WTC11 (cell line): ENCODE results near the gene GGN. TPM values are rescaled to one million over a fixed set of nuclear protein-coding genes. Genes with fewer than 3 reads are reported as not detected.

Experiments used
- ARID4B ChIP-seq: sonication (generic); formaldehyde crosslinking; IDR thresholded peaks from 2 replicates; pipeline ENCODE4 v1.8.0; 2023; ENCODE audit warnings: missing genetic modification reagents, mild to moderate bottlenecking, borderline replicate concordance
- ATF2 ChIP-seq: sonication (generic); formaldehyde crosslinking; IDR thresholded peaks from 2 replicates; pipeline ENCODE4 v1.8.1; 2022; ENCODE audit warnings: low read depth, missing genetic modification reagents, borderline replicate concordance
- ESRRA ChIP-seq: sonication (generic); formaldehyde crosslinking; IDR thresholded peaks from 2 replicates; pipeline ENCODE4 v1.8.1; 2022; ENCODE audit warnings: mild to moderate bottlenecking, missing genetic modification reagents, borderline replicate concordance
- FOXP1 ChIP-seq: sonication (generic); formaldehyde crosslinking; IDR thresholded peaks from 2 replicates; pipeline ENCODE4 v1.8.0; 2022; ENCODE audit warnings: missing genetic modification reagents, mild to moderate bottlenecking, moderate library complexity, borderline replicate concordance
- FOXP4 ChIP-seq: sonication (generic); formaldehyde crosslinking; IDR thresholded peaks from 2 replicates; pipeline ENCODE4 v1.8.0; 2022; ENCODE audit warnings: mild to moderate bottlenecking, missing genetic modification reagents
- MLX ChIP-seq: sonication (generic); formaldehyde crosslinking; IDR thresholded peaks from 2 replicates; pipeline ENCODE4 v1.8.1; 2023; ENCODE audit warnings: mild to moderate bottlenecking, missing genetic modification reagents, moderate library complexity
- MYBL2 ChIP-seq: sonication (generic); formaldehyde crosslinking; IDR thresholded peaks from 2 replicates; pipeline ENCODE4 v1.8.1; 2023; ENCODE audit warnings: mild to moderate bottlenecking, moderate library complexity, missing genetic modification reagents
- NFE2L1 ChIP-seq: sonication (generic); formaldehyde crosslinking; IDR thresholded peaks from 2 replicates; pipeline ENCODE4 v1.8.1; 2023; ENCODE audit warnings: missing genetic modification reagents
- NFYB ChIP-seq: sonication (generic); formaldehyde crosslinking; conservative IDR thresholded peaks from 2 replicates; pipeline ENCODE4 v1.8.0; 2022; ENCODE audit warnings: low read depth, missing genetic modification reagents
- TEAD4 ChIP-seq: sonication (generic); formaldehyde crosslinking; IDR thresholded peaks from 2 replicates; pipeline ENCODE4 v1.8.0; 2022; ENCODE audit warnings: mild to moderate bottlenecking, missing genetic modification reagents
- USF1 ChIP-seq: sonication (generic); formaldehyde crosslinking; IDR thresholded peaks from 2 replicates; pipeline ENCODE4 v1.8.0; 2022; ENCODE audit warnings: mild to moderate bottlenecking, missing genetic modification reagents
- USF2 ChIP-seq: sonication (generic); formaldehyde crosslinking; IDR thresholded peaks from 2 replicates; pipeline ENCODE4 v1.8.1; 2023; ENCODE audit warnings: mild to moderate bottlenecking, missing genetic modification reagents, moderate library complexity
- ZBTB21 ChIP-seq: sonication (generic); formaldehyde crosslinking; IDR thresholded peaks from 2 replicates; pipeline ENCODE4 v1.8.1; 2023; ENCODE audit warnings: mild to moderate bottlenecking, missing genetic modification reagents, borderline replicate concordance
- ZNF396 ChIP-seq: fragments of 250-450 bp; sonication (Bioruptor Pico); IDR thresholded peaks from 2 replicates; pipeline ENCODE4 v1.8.0; 2021; ENCODE audit warnings: mild to moderate bottlenecking, moderate library complexity, borderline replicate concordance
- ZNF416 ChIP-seq: fragments of 250-450 bp; sonication (Bioruptor Pico); IDR thresholded peaks from 2 replicates; pipeline ENCODE4 v1.9.0; 2021; ENCODE audit warnings: mild to moderate bottlenecking, inconsistent platforms
- ZNF423 ChIP-seq: fragments of 250-450 bp; sonication (Bioruptor Pico); IDR thresholded peaks from 2 replicates; pipeline ENCODE4 v2.1.2; 2022; ENCODE audit warnings: mild to moderate bottlenecking, moderate library complexity
- ZNF425 ChIP-seq: fragments of 250-450 bp; sonication (Bioruptor Pico); conservative IDR thresholded peaks from 2 replicates; pipeline ENCODE4 v1.9.0; 2021; ENCODE audit warnings: mild to moderate bottlenecking
- total RNA-seq: library from RNA; stranded (reverse); gene quantifications from 3 replicates; pipeline ENCODE4 v1.2.3, GENCODE V29; 2021

Gene GGN
- total RNA-seq, 1 experiment from 2014 or later = 2.4 TPM

- TF ChIP-seq USF1 = peak; percentile 46; the same call in 1 of the 2 replicates
- TF ChIP-seq FOXP4 = peak; percentile 72; the same call in 1 of the 2 replicates
- TF ChIP-seq ZNF425 (CRISPR knock-in tag) = no peak
- TF ChIP-seq FOXP1 (CRISPR knock-in tag) = 0 out of 2 replicates have a peak, but pooled peaks have one; percentile 39
- TF ChIP-seq ZBTB21 (CRISPR knock-in tag) = no peak
- TF ChIP-seq NFYB (CRISPR knock-in tag) = no peak
- TF ChIP-seq ARID4B (CRISPR knock-in tag) = 0 out of 2 replicates have a peak, but pooled peaks have one; percentile 3
- no peak for TF ChIP-seq ESRRA
- TF ChIP-seq MLX (CRISPR knock-in tag) = no peak
- TF ChIP-seq MYBL2 = no peak
- peak; percentile 70 for TF ChIP-seq NFE2L1 (CRISPR knock-in tag)
- TF ChIP-seq TEAD4 (CRISPR knock-in tag) = no peak
- no peak for TF ChIP-seq ZNF396 (CRISPR knock-in tag)
- TF ChIP-seq USF2 (CRISPR knock-in tag) = peak; percentile 62; the same call in 1 of the 2 replicates
- TF ChIP-seq ZNF416 (CRISPR knock-in tag) = no peak
- peak; percentile 62; the same call in 1 of the 2 replicates for TF ChIP-seq ZNF423 (CRISPR knock-in tag)
- no peak for TF ChIP-seq ATF2 (CRISPR knock-in tag)
Measured at GRCh38 chr19:38434549-38435051, 46.8 kb upstream of the GGN start (continued).
